Lower leg skin (tissue), 3 donors: ENCODE results near the gene LPIN1.

Experiments
- POLR2A ChIP-seq, 2 donors: fragments of 450-650 bp; IDR thresholded peaks; one replicate each; pipeline ENCODE4 v1.6.1; 2016 to 2017; ENCODE audit warnings: antibody characterized with exemption in 2 of 2, mild to moderate bottlenecking in 1 of 2, moderate library complexity in 1 of 2
- TF ChIP-seq, protein P1 (sequence below), 3 donors: fragments of 450-650 bp; IDR thresholded peaks; one replicate each; pipeline ENCODE4 v1.5.1; 2016; ENCODE audit warnings: antibody characterized with exemption in 3 of 3, mild to moderate bottlenecking in 3 of 3, moderate library complexity in 2 of 3

DNA sequence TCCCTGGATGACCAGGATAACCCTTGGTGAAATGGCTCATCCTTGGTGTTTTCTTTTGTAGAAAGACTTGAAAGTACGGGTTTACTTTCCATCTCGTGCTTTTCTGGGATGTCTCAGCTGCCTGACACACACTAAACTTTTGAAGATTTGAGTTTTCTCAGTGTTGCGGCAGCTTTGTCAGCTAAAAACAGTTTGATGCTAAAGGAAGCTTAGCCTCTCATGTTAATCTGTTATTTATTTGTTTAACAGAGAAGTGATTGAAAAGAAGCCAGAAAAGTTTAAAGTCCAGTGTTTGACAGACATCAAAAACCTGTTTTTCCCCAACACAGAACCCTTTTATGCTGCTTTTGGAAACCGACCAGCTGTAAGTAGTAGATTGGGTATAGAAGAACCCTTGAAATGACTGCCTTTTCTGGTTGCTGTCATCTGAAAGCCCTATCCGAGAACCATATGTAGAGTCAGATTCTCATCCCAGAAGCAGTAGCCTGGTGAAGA, 72.8 kb downstream of the LPIN1 start:
- TF ChIP-seq, protein P1, sequence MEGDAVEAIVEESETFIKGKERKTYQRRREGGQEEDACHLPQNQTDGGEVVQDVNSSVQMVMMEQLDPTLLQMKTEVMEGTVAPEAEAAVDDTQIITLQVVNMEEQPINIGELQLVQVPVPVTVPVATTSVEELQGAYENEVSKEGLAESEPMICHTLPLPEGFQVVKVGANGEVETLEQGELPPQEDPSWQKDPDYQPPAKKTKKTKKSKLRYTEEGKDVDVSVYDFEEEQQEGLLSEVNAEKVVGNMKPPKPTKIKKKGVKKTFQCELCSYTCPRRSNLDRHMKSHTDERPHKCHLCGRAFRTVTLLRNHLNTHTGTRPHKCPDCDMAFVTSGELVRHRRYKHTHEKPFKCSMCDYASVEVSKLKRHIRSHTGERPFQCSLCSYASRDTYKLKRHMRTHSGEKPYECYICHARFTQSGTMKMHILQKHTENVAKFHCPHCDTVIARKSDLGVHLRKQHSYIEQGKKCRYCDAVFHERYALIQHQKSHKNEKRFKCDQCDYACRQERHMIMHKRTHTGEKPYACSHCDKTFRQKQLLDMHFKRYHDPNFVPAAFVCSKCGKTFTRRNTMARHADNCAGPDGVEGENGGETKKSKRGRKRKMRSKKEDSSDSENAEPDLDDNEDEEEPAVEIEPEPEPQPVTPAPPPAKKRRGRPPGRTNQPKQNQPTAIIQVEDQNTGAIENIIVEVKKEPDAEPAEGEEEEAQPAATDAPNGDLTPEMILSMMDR (IDR thresholded peaks at IDR 0.05), result no peak
- TF ChIP-seq POLR2A (IDR thresholded peaks at IDR 0.05), result no peak
